GM19467 (cell line): ENCODE results near the gene C19orf25.

ENCODE experiments used
- ATAC-seq: cut with Tn5 transposase; IDR thresholded peaks from one replicate; pipeline ENCODE4 v1.9.1; 2021; ENCODE audit warnings: mild to moderate bottlenecking, moderate library complexity; ENCODE audit not compliant: unreplicated experiment

Gene C19orf25

DNA sequence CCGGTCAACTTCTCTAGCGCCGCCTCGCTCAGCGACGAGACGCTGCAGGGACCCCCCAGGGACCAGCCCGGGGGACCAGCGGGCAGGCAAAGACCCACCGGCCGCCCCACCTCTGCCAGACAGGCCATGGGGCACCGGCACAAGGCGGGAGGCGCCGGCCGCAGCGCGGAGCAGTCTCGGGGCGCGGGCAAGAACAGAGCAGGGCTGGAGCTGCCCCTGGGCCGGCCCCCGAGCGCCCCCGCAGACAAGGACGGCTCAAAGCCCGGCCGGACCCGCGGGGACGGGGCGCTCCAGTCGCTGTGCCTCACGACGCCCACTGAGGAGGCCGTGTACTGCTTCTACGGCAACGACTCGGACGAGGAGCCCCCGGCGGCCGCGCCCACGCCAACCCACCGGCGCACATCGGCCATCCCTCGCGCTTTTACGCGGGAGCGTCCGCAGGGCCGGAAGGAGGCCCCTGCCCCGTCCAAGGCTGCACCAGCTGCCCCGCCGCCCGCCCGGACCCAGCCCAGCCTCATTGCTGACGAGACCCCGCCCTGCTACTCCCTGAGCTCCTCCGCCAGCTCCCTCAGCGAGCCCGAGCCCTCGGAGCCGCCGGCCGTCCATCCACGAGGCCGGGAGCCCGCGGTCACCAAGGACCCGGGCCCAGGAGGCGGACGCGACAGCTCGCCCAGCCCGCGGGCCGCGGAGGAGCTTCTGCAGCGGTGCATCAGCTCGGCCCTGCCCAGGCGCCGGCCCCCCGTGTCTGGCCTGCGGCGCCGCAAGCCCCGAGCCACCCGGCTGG, 11.3 kb downstream of the C19orf25 start:
- no peak for ATAC-seq

GRCh38 chr19:1467215-1467489, 11.9 kb downstream of the C19orf25 start:
- no peak for ATAC-seq

DNA sequence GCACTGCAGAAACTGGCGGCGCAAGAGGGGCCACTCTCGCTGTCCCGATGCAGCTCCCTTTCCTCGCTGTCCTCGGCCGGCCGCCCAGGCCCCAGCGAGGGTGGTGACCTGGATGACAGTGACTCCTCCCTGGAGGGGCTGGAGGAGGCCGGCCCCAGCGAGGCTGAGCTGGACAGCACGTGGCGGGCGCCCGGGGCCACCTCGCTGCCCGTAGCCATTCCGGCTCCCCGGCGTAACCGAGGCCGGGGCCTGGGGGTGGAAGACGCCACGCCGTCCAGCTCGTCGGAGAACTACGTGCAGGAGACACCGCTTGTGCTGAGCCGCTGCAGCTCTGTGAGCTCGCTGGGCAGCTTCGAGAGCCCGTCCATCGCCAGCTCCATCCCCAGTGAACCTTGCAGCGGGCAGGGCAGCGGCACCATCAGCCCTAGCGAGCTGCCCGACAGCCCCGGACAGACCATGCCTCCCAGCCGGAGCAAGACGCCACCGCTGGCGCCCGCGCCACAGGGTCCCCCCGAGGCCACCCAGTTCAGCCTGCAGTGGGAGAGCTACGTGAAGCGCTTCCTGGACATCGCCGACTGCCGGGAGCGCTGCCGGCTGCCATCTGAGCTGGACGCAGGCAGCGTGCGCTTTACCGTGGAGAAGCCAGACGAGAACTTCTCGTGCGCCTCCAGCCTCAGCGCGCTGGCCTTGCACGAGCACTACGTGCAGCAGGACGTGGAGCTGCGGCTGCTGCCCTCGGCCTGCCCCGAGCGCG, 12.4 kb downstream of the C19orf25 start:
- ATAC-seq = no peak

DNA sequence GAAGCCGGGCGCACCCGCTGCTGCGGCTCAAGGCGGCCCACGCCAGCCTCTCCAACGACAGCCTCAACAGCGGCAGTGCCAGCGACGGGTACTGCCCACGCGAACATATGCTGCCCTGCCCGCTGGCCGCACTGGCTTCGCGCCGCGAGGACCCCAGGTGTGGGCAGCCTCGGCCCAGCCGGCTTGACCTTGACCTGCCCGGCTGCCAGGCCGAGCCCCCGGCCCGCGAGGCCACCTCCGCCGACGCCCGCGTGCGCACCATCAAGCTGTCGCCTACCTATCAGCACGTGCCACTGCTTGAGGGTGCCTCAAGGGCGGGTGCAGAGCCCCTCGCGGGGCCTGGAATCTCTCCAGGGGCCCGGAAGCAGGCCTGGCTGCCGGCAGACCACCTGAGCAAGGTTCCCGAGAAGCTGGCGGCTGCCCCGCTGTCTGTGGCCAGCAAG, 13.0 kb downstream of the C19orf25 start:
- no peak for ATAC-seq

DNA sequence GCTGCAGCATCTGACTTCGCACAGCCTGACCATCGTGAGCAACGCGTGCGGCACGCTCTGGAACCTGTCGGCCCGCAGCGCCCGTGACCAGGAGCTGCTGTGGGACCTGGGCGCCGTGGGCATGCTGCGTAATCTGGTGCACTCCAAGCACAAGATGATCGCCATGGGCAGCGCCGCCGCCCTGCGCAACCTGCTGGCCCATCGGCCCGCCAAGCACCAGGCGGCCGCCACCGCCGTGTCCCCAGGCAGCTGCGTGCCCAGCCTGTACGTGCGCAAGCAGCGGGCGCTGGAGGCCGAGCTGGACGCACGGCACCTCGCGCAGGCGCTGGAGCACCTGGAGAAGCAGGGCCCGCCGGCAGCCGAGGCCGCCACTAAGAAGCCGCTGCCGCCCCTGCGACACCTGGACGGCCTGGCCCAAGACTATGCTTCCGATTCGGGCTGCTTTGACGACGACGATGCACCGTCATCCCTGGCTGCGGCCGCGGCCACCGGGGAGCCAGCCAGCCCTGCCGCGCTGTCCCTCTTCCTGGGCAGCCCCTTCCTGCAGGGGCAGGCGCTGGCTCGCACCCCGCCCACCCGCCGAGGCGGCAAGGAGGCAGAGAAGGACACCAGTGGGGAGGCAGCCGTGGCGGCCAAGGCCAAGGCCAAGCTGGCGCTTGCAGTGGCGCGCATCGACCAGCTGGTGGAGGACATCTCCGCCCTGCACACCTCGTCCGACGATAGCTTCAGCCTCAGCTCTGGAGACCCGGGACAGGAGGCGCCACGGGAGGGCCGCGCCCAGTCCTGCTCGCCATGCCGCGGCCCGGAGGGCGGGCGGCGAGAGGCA, 13.6 kb downstream of the C19orf25 start:
- no peak for ATAC-seq

GRCh38 chr19:1461862-1462261, 17.2 kb downstream of the C19orf25 start:
- no peak for ATAC-seq

DNA sequence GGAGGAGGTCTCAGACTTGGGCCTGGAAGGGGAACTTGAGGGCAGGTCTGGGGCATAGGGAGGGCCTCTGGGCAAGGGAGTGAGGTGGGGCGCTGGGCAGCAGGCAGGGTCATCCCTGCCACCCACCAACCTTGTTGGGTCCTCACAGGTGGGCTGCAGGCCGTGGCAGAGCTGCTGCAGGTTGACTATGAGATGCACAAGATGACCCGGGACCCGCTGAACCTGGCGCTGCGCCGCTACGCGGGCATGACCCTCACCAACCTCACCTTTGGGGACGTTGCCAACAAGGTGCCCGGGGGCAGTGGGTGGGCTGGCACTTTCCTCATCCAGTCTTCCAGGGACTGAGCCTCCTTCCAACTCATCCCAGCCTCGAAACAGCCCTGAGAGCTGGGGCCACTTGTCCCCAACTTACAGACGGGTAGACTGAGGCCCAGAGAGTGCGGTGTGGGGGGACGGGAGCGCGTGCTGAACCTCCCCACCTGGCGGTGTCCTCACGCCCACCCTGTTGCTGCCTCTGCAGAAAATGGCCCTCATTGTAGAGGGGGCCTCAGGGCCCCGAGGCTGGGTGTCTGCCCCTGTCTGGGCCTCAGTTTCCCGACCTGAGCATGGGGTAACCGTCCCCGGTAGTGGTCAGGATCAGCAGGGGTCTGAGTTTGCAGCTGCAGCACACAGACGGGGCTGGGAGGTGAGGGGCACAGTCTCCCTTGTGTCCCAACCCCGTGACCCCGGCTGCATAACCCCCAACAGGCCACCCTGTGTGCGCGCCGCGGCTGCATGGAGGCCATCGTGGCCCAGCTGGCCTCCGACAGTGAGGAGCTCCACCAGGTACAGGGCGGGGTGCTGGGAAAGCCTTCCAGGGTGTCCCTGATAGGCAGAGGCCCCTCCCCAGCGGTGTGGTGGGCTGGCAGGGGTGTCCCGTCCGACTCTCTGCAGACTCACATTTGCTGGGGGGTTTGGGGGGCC, 18.7 kb downstream of the C19orf25 start:
- ATAC-seq = no peak

DNA sequence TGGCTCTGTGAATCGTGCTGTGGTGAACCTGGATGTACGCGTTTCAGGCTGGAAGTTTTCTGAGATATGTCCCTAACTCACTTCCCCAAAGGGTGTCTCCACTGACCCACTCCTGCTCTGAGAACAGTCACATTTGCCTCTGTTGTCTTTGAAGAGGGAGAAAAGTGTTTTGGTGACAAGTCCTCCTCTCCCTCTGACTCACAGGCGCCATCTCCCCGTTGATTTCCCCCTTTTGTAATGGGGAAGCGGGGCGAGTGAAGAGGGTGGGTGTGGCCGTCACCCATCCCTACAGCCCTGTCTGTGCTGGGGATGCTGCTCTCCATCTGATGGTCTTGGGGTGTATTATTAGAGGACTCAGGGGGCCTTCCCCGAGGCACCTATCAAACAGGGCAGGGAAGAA, 19.5 kb downstream of the C19orf25 start:
- no peak for ATAC-seq

DNA sequence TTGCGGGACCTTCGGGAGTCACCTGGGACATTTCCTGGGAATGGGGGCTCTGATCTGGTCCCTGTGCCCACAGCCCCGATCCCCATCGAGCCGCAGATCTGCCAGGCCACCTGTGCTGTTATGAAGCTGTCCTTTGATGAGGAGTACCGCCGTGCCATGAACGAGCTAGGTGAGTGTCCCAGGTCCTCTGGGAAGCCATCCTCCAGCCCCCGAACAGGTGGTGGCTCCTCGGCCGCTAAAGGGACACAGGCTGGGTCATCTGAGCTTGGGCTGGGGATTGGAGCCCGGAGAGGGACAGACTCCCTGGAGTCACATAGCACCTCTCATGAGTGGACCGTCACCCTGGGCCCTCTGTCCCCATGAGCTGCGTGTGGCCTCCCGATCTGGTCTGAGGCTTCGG, 21.1 kb downstream of the C19orf25 start:
- no peak for ATAC-seq

- ATAC-seq = no peak
Observed at GRCh38 chr19:1457031-1457739, 21.8 kb downstream of the C19orf25 start.

DNA sequence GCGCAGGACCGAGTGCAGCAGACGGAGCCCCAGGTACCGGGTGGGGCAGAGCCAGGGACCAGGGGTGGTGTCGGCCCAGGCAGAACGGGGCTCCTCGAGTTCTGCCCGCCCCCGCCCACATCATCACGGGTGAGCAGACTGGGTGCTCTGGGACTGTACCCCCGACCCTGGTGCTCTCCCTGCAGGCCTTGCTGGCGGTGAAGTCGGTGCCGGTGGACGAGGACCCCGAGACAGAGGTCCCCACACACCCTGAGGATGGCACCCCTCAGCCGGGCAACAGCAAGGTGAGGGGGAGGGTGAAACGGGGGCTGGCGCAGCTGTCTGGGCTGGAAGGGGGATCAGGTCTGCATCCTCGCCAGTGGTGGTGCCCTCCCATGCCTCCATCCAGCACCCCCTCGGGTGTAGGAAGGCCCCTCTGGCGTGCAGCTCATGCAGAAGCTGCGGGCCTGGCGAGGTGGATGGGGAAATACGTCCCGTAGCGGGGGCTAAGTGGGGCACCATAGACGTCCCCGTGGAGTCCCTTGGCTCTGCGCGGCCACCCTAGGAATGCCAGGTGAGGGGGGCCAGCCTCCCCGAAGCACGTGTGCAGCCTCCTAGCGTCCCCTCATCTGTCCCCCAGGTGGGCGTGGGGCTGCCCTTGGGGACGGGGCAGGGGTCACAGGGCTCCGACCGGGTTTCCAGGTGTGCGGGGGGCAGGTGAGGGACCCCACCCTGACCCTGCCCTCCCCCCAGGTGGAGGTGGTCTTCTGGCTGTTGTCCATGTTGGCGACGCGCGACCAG, 22.7 kb downstream of the C19orf25 start:
- no peak for ATAC-seq

DNA sequence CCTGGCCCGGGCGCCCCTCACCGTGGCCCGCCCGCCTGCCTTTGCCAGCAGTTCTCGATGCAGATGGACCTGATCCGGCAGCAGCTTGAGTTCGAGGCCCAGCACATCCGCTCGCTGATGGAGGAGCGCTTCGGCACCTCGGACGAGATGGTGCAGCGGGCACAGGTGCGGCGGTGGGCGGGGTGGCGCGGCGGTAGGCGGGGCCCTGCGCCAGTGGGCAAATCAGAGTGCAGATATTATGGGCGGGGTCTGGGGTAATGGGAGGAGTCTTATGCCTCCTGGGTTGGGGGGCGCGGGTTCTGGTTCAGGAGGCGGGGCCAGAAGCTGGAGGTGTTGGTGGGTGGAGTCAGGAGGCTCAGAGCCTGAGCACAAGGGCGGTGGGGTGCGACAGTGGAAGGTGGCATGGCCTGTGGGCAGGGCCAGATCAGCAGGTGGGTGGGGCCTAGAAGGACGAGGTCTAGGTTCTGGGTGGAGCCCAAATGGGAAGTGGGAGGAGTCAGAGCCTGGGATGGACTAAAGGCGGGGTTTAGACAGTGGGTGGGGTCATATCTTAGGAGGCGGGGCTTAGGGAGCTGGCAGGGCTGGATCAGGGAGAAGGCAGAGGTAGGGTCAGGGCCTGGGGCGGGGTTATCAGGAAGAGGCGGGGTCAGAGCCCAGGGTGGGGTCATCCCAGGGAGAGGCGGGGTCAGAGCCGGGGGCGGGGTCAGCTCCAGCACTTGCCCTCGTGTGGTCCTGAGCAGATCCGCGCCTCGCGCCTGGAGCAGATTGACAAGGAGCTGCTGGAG, 23.5 kb downstream of the C19orf25 start:
- ATAC-seq = no peak

- ATAC-seq = no peak
Observed at GRCh38 chr19:1455002-1455335, 24.0 kb downstream of the C19orf25 start.

DNA sequence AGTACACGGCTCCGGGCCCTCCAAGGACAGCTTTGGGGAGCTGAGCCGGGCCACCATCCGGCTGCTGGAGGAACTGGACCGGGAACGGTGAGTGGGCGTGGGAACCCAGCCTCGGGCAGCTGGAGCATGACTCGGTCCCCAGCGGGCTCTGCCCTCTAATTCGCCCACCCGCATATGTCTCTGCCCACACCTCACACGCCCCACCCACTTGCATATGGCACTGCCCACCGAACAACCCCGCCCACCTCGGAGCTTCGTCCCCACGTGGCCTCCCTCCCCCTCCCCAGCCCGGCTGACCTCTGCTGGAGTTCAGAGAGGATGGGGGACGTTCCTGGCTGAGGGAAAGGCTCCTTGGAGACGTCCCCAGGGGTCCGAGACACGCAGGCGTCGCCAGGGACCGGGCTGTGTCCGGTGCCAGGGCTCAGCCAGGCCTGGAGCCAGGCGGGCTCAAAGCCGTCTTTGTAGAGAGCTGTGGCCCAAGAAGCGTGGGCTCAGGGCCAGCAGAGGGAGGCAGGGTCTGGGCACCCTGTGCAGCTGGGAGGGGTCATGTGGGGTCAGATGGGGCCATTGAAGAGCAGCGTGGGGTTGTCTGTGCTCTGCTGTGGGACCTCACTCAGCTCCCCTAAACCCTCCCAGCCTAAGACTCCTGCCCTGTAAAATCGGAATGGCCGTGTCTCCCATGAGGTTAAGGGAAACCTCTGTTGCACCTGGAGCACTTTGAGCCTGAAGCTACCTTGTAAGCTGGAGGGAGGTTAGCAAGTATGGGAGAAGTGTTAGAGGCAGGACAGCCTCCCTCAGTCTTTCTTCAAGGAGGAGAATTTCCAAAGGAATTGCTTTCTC, 25.3 kb downstream of the C19orf25 start:
- no peak for ATAC-seq

DNA sequence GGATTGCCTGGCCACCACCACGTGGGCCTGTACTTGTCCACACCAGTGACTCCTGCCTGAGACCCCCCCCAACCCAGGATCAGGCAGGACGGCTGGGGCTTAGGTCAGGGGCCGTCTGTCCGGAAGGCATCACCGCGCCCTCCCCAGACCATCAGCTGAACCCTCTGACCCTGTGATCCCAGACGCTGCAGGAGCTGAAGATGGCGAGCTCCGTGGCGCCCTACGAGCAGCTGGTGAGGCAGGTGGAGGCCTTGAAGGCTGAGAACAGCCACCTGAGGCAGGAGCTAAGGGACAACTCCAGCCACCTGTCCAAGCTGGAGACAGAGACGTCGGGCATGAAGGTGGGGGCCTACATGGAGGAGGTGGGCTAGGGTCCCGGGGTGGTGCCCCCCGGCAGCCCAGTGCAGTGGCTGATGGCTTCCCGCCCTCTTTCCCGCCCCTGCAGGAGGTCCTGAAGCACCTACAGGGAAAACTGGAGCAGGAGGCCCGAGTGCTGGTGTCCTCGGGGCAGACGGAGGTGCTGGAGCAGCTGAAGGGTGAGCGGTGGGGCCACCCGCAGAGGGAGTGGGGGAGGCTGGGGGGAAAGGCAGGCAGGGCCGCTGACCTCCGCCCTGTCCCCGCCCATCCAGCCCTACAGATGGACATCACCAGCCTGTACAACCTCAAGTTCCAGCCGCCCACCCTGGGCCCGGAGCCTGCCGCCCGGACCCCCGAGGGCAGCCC, 26.1 kb downstream of the C19orf25 start:
- ATAC-seq = no peak

DNA sequence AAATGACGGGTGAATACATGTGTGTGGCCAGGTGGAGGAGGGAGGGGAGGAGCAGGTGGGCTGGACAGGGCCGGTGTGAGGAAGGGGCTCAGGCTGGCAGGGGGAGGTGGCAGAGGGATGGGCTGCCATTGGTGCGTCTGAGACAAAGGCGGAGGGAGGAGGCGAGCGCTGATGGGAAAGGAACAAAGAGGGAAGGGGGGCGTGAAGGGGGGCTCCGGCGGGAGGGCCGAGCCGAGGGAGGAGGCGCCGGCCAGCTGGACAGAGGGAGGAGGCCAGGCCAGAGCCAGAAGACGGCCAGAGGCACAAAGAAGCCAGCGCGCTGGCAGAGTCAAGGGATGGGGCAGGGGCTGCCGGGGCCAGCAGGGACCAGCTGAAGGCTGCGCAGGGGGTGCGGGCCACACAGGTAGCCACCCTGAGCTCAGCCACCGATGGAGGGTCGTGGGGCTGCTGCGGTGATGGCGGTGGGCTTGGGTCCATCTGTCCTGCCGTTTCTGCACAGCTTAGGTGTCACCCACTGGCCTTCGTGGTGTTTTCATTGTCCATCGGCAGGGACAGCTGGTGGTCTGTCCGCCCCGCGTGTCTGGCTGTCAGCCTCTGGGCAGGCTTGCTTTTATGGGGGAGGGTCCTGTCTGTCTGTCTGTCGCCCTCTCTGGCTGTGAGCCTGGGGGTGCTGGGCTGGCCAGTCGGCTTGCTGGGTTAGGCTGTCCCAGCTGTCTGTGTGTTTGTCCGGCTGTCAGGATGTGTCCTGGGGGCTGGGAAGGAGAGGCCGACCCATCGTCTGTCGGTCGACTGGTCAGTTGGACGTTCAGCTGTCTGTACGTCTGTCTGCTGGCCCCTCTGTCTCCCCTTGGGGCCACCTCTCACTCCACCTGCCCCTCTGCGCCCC, 26.9 kb downstream of the C19orf25 start:
- no peak for ATAC-seq
